ENCODE data around the gene RYK. TPM values are rescaled to one million over a fixed set of nuclear protein-coding genes. Genes with fewer than 3 reads are reported as not detected.
A peak's percentile ranks its signal among the peaks of the same experiment; 100 is the strongest.

RYK gene
- total RNA-seq, 1 donor from 2014 or later: 59.2 TPM

DNA sequence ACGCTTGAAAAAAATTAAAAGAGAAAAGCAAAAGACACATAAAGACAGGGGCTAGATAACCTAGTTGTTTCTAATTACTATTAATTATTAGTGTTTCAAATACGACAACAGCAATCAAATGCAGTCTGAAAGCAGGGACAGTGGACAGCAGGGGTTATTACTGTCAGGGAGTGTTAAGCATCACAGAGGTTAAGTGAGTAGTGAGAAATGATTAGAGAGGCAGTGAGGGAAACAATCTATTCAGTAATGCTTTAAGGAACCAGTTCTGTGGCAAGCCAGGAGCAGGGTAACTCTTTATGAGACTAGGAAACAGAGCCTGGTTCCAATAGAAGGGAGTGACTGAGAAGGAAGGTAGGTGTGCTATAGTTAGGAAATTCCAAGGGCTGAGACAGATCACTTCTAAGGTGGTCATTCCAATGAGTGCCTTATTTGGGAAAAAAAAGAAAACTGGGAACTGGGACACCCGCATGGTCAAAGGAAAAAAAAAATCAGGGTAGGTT lies 15.0 kb downstream of the RYK start:
- no peaks in the 10 kb centered on the region for H3K9me3 Mint-ChIP-seq
- H3K4me1 Mint-ChIP-seq (ENCODE audit: unreplicated experiment): peaks cover 42% of the 10 kb centered on the region
- no peaks in the 10 kb centered on the region for H3K36me3 Mint-ChIP-seq
- H3K27me3 Mint-ChIP-seq: no peaks in the 10 kb centered on the region
- H3K4me3 Mint-ChIP-seq: no peak overlapping the region
- TF ChIP-seq, protein P1, sequence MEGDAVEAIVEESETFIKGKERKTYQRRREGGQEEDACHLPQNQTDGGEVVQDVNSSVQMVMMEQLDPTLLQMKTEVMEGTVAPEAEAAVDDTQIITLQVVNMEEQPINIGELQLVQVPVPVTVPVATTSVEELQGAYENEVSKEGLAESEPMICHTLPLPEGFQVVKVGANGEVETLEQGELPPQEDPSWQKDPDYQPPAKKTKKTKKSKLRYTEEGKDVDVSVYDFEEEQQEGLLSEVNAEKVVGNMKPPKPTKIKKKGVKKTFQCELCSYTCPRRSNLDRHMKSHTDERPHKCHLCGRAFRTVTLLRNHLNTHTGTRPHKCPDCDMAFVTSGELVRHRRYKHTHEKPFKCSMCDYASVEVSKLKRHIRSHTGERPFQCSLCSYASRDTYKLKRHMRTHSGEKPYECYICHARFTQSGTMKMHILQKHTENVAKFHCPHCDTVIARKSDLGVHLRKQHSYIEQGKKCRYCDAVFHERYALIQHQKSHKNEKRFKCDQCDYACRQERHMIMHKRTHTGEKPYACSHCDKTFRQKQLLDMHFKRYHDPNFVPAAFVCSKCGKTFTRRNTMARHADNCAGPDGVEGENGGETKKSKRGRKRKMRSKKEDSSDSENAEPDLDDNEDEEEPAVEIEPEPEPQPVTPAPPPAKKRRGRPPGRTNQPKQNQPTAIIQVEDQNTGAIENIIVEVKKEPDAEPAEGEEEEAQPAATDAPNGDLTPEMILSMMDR (conservative IDR thresholded peaks at IDR 0.05): no peak
- DNase-seq (ENCODE audit: extremely low spot score, unreplicated experiment): no peak
- H3K27ac Mint-ChIP-seq: peak overlapping the region; percentile 52

DNA sequence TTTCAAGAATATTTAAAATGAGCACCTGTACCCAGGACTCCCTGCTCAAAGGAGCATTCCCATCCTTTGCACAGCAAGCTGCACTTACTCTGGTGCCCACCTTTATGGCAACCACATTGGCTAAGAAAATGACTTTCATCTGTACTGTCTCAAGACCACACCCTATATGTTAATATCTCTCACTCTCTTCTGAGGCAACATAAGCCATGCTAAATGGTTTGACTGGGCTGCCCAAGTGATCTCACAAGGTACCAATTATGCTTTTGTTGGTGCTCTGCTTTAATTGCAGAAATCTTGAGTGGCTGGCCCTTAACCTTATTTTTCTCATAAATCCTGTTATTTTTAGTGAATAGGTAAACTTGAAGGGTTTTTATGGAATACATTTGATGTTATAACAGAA lies 17.7 kb downstream of the RYK start:
- H3K9me3 Mint-ChIP-seq: no peaks in the 10 kb centered on the region
- no peak for DNase-seq (ENCODE audit: extremely low spot score, unreplicated experiment)
- H3K4me1 Mint-ChIP-seq (ENCODE audit: unreplicated experiment): peaks cover 45% of the 10 kb centered on the region
- no peaks in the 10 kb centered on the region for H3K27me3 Mint-ChIP-seq
- H3K4me3 Mint-ChIP-seq: no peak overlapping the region
- H3K36me3 Mint-ChIP-seq: peaks cover 7% of the 10 kb centered on the region
- H3K27ac Mint-ChIP-seq: no peak overlapping the region
- TF ChIP-seq, protein P1 (conservative IDR thresholded peaks at IDR 0.05): no peak

- DNase-seq (ENCODE audit: extremely low spot score, unreplicated experiment): no peak
- no peak overlapping the region for H3K4me3 Mint-ChIP-seq
- no peak overlapping the region for H3K27ac Mint-ChIP-seq
- H3K27me3 Mint-ChIP-seq: no peaks in the 10 kb centered on the region
- H3K4me1 Mint-ChIP-seq (ENCODE audit: unreplicated experiment): peaks cover 39% of the 10 kb centered on the region
- peaks cover 7% of the 10 kb centered on the region for H3K36me3 Mint-ChIP-seq
- TF ChIP-seq, protein P1 (conservative IDR thresholded peaks at IDR 0.05): no peak
- no peaks in the 10 kb centered on the region for H3K9me3 Mint-ChIP-seq
Observed at GRCh38 chr3:134232151-134232550, 18.5 kb downstream of the RYK start.

DNA sequence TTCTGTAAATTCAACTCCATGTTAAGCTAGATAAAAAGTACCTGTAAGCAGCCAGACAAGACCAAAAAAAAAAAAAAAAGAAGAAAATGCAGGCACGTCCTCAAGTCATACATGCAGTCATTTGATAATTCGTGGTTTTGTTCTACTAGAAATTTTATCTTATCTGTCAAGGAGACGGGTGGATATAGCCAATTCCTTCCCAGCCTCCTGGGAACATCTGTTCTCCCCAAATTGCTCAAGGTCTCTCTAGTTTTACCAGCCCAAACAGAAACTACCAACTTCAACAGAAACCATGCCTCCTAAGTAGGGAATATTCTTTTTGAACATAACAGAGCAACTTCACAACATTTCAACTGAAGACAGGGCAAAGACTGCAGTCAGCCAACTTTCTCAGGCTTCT lies 19.5 kb downstream of the RYK start:
- Mint-ChIP-seq H3K9me3 (no peaks in the 10 kb centered on the region), H3K27ac (no peak overlapping the region), H3K27me3 (no peaks in the 10 kb centered on the region), H3K36me3 (peaks cover 7% of the 10 kb centered on the region), H3K4me1 (ENCODE audit: unreplicated experiment) (peaks cover 32% of the 10 kb centered on the region), H3K4me3 (no peak overlapping the region)
- TF ChIP-seq, protein P1 (conservative IDR thresholded peaks at IDR 0.05): no peak
- no peak for DNase-seq (ENCODE audit: extremely low spot score, unreplicated experiment)

- no peaks in the 10 kb centered on the region for H3K9me3 Mint-ChIP-seq
- TF ChIP-seq, protein P1 (conservative IDR thresholded peaks at IDR 0.05): no peak
- H3K4me3 Mint-ChIP-seq: no peak overlapping the region
Observed at GRCh38 chr3:134229038-134229437, 21.6 kb downstream of the RYK start.

DNA sequence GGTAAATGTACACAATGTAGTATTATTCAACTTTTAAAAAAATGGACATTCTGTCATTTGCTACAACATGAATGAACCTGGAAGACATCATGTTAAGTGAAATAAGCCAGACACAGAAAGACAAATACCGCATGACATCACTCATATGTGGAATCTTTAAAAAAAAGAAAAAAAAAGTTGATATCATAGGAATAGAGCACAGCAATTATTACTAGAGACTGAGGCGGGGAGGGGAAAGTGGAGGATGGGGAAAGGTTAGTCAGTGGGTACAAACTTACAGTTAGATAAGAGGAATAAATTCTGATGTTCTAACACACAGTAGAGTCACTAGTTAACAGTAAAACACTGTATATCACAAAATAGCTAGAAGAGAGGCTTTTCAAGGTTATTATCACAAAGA lies 22.2 kb downstream of the RYK start:
- Mint-ChIP-seq H3K4me1 (ENCODE audit: unreplicated experiment) (peaks cover 33% of the 10 kb centered on the region), H3K27me3 (no peaks in the 10 kb centered on the region), H3K4me3 (no peak overlapping the region), H3K36me3 (peaks cover 7% of the 10 kb centered on the region), H3K27ac (no peak overlapping the region), H3K9me3 (no peaks in the 10 kb centered on the region)
- no peak for DNase-seq (ENCODE audit: extremely low spot score, unreplicated experiment)
- TF ChIP-seq, protein P1 (conservative IDR thresholded peaks at IDR 0.05): no peak

More at GRCh38 chr3:134229038-134229437, 21.6 kb downstream of the RYK start:
- DNase-seq (ENCODE audit: extremely low spot score, unreplicated experiment): no peak
- Mint-ChIP-seq H3K36me3 (peaks cover 7% of the 10 kb centered on the region), H3K27ac (no peak overlapping the region), H3K4me1 (ENCODE audit: unreplicated experiment) (peaks cover 29% of the 10 kb centered on the region), H3K27me3 (no peaks in the 10 kb centered on the region)
